H1 (cell line): Measurements from ENCODE around the gene SNAP25. TPM values are rescaled to one million over a fixed set of nuclear protein-coding genes. Genes with fewer than 3 reads are reported as not detected.

Experiments used
- BRCA1 ChIP-seq: IDR thresholded peaks from 2 replicates; pipeline ENCODE4 v1.6.1; 2012; ENCODE audit warnings: low read depth, low read length, improper control_type of control experiment
- CBX5 ChIP-seq: fragments of 300-800, 300-1000 bp; sonication (generic); IDR thresholded peaks from 2 replicates; pipeline ENCODE4 v1.7.1; 2016; ENCODE audit warnings: antibody characterized with exemption, low read length, low read depth
- GABPA ChIP-seq: IDR thresholded peaks from 2 replicates; pipeline ENCODE4 v1.6.1; 2011; ENCODE audit warnings: mild to moderate bottlenecking, low read length, moderate library complexity, borderline replicate concordance; ENCODE audit not compliant: insufficient read depth
- NANOG ChIP-seq: IDR thresholded peaks from 2 replicates; pipeline ENCODE4 v1.6.1; 2011; ENCODE audit warnings: low read length, low read depth, mild to moderate bottlenecking, inconsistent platforms; ENCODE audit not compliant: insufficient read depth, poor library complexity, severe bottlenecking
- polyA plus RNA-seq, 7 experiments: library from polyadenylated mRNA; depleted of rRNA in 3 of 7; stranded (reverse) in 5 of 7; unstranded in 2 of 7; fragments of >200 nt in 5 of 7; fragments of 200-250 nt in 2 of 7; gene quantifications; 1 replicate in 5 of 7; 2 replicates in 1 of 7; 4 replicates in 1 of 7; pipeline versions ENCODE4 v1.2.1 to v1.2.3, GENCODE V29; 2011 to 2013; ENCODE audit warnings: missing spikeins in 2 of 7, mixed read lengths in 2 of 7
- total RNA-seq: library from RNA; stranded (reverse); fragmentation: NEBNext Ultra II Directional; extraction: Animal tissue kit (Norgen Biotek cat#: 25700); gene quantifications from 2 replicates; pipeline ENCODE4 v1.2.1, GENCODE V29; 2021
- TF ChIP-seq, protein P1 (sequence below): fragments of 300-600 bp; sonication (generic); IDR thresholded peaks from 2 replicates; pipeline ENCODE4 v1.7.1; 2012; ENCODE audit warnings: low read length, moderate library complexity, mild to moderate bottlenecking, inconsistent platforms; ENCODE audit not compliant: insufficient replicate concordance

SNAP25 gene
- total and polyA plus RNA-seq, 2 of the 8 experiments (the other 6 are each of a cell fraction or from before 2014, with no cell fraction given): 0.51 to 0.52 TPM

DNA sequence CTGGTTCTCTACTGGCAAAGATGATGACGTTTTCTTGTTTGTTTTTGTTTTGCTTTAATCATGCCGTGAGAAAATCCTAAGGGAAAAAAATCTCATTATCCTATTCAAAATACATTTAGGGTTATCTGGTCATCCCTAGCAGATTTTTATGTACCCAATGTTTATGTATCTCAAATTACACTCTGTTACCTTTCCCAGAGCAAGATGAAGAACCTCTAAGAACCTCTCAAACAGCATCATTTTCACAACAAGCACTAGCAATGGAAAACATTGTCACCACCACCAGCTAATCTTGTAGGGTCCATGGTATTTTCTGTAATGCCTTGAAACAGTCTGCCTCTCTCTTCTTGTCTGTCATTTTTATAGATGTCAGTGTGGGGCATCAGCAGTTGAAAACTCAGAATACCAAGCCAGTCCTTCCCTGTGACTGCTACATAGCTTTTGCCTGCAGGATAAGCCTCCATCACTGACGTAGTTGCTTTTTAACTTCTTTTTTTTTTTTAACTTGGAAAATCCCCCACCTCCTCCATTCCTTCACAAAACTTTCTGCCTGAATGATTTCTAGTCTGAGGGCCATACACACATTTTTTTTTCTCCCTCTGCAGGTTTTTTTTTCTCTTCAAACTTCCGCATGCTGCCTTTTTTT, 2.4 kb upstream of the SNAP25 start (continued):
- TF ChIP-seq, protein P1, sequence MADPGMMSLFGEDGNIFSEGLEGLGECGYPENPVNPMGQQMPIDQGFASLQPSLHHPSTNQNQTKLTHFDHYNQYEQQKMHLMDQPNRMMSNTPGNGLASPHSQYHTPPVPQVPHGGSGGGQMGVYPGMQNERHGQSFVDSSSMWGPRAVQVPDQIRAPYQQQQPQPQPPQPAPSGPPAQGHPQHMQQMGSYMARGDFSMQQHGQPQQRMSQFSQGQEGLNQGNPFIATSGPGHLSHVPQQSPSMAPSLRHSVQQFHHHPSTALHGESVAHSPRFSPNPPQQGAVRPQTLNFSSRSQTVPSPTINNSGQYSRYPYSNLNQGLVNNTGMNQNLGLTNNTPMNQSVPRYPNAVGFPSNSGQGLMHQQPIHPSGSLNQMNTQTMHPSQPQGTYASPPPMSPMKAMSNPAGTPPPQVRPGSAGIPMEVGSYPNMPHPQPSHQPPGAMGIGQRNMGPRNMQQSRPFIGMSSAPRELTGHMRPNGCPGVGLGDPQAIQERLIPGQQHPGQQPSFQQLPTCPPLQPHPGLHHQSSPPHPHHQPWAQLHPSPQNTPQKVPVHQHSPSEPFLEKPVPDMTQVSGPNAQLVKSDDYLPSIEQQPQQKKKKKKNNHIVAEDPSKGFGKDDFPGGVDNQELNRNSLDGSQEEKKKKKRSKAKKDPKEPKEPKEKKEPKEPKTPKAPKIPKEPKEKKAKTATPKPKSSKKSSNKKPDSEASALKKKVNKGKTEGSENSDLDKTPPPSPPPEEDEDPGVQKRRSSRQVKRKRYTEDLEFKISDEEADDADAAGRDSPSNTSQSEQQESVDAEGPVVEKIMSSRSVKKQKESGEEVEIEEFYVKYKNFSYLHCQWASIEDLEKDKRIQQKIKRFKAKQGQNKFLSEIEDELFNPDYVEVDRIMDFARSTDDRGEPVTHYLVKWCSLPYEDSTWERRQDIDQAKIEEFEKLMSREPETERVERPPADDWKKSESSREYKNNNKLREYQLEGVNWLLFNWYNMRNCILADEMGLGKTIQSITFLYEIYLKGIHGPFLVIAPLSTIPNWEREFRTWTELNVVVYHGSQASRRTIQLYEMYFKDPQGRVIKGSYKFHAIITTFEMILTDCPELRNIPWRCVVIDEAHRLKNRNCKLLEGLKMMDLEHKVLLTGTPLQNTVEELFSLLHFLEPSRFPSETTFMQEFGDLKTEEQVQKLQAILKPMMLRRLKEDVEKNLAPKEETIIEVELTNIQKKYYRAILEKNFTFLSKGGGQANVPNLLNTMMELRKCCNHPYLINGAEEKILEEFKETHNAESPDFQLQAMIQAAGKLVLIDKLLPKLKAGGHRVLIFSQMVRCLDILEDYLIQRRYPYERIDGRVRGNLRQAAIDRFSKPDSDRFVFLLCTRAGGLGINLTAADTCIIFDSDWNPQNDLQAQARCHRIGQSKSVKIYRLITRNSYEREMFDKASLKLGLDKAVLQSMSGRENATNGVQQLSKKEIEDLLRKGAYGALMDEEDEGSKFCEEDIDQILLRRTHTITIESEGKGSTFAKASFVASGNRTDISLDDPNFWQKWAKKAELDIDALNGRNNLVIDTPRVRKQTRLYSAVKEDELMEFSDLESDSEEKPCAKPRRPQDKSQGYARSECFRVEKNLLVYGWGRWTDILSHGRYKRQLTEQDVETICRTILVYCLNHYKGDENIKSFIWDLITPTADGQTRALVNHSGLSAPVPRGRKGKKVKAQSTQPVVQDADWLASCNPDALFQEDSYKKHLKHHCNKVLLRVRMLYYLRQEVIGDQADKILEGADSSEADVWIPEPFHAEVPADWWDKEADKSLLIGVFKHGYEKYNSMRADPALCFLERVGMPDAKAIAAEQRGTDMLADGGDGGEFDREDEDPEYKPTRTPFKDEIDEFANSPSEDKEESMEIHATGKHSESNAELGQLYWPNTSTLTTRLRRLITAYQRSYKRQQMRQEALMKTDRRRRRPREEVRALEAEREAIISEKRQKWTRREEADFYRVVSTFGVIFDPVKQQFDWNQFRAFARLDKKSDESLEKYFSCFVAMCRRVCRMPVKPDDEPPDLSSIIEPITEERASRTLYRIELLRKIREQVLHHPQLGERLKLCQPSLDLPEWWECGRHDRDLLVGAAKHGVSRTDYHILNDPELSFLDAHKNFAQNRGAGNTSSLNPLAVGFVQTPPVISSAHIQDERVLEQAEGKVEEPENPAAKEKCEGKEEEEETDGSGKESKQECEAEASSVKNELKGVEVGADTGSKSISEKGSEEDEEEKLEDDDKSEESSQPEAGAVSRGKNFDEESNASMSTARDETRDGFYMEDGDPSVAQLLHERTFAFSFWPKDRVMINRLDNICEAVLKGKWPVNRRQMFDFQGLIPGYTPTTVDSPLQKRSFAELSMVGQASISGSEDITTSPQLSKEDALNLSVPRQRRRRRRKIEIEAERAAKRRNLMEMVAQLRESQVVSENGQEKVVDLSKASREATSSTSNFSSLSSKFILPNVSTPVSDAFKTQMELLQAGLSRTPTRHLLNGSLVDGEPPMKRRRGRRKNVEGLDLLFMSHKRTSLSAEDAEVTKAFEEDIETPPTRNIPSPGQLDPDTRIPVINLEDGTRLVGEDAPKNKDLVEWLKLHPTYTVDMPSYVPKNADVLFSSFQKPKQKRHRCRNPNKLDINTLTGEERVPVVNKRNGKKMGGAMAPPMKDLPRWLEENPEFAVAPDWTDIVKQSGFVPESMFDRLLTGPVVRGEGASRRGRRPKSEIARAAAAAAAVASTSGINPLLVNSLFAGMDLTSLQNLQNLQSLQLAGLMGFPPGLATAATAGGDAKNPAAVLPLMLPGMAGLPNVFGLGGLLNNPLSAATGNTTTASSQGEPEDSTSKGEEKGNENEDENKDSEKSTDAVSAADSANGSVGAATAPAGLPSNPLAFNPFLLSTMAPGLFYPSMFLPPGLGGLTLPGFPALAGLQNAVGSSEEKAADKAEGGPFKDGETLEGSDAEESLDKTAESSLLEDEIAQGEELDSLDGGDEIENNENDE: no peak
- TF ChIP-seq BRCA1: no peak
- TF ChIP-seq NANOG: no peak
- TF ChIP-seq GABPA: no peak
- no peak for TF ChIP-seq CBX5
- TF ChIP-seq, all 59 proteins: peak for 0
